Inflammatory macrophage (primary cell): Measurements from ENCODE around the gene PLCG1.
"Not testable (repeated sequence)": the region's sequence is repeated elsewhere in the genome, so short reads cannot be mapped to it uniquely, and the experiment has no call there.

Experiments
- DNase-seq, 2 donors: peaks; one replicate each; pipeline ENCODE4 v3.0.0-alpha.2; 2020 to 2022

The PLCG1 gene

DNA sequence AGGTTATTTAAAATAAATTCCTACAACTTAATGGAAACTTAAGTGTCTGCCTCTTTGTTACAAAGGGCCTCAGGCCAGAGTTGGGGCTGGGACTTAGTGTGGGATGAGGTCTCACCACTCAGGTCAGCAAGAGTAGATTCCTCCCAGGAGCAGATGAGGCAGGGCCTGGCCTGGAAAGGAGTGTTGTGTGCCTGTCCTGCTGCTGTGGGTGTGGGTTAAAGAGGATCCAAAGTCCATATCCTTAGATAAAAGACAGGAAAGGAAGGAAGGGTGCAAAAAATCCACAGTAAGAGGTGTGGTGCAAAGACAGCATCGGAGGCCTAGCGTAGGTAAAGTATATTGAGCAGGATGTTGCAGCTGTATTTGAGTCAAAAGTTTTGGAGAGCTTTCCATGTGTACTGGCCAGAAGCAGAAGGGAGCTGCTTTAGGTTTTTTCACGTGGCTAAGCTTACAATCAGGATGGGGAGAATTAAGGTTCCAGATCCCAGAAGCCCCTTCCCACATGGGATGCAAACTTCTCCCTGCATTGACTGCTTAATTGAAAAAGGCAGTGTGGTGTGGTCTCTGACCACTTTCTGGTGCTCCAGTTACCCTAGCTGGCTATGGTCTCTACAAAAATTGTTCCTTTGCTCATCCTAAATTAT is 12.8 kb upstream of the PLCG1 start:
- no peak for DNase-seq

GRCh38 chr20:41125530-41126457 is 11.5 kb upstream of the PLCG1 start:
- no peak for DNase-seq

GRCh38 chr20:41126719-41127118 is 10.6 kb upstream of the PLCG1 start:
- DNase-seq: no peak

- DNase-seq: not testable (repeated sequence)
Measured at GRCh38 chr20:41128317-41128716, 9.0 kb upstream of the PLCG1 start.

- no peak for DNase-seq
Measured at GRCh38 chr20:41131594-41132387, 5.6 kb upstream of the PLCG1 start.

GRCh38 chr20:41132388-41132775 is 5.0 kb upstream of the PLCG1 start:
- not testable (repeated sequence) for DNase-seq

DNA sequence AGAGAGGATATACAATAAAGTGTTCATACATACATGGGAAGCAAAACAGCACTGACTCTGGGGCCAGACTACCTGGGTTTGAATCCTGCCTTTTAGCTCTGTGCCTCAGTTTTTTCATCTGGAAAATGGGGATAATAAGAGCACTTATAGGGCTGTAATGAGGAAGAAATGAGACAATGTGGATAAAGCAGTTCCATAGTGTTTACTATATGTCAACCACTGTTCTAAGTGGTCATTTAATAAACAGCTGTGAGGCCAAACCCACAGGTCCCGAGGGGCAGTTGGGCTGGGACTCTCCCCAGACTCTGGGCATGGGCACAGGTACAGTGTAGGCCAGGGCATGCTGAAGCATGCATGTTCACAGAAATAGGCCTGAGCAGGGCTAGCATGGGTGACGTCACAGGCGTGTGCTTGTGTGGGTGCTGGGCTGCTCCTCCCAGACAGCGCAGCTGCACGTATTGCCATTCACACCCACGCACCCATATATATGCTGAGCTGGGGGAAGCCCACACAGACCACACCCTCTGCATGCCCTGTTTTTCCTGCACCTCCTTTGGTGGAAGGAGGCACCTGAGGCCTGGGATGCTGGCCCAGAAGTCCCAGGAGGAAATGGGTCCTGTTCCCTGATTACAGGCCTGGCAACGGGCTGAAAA is 3.5 kb upstream of the PLCG1 start:
- peak; percentile 44 to 86 for DNase-seq

GRCh38 chr20:41134362-41135186 is 2.8 kb upstream of the PLCG1 start:
- no peak for DNase-seq

GRCh38 chr20:41135187-41135887 is 2.0 kb upstream of the PLCG1 start:
- peak in 1 of 2 donors; percentile 11 for DNase-seq

DNA sequence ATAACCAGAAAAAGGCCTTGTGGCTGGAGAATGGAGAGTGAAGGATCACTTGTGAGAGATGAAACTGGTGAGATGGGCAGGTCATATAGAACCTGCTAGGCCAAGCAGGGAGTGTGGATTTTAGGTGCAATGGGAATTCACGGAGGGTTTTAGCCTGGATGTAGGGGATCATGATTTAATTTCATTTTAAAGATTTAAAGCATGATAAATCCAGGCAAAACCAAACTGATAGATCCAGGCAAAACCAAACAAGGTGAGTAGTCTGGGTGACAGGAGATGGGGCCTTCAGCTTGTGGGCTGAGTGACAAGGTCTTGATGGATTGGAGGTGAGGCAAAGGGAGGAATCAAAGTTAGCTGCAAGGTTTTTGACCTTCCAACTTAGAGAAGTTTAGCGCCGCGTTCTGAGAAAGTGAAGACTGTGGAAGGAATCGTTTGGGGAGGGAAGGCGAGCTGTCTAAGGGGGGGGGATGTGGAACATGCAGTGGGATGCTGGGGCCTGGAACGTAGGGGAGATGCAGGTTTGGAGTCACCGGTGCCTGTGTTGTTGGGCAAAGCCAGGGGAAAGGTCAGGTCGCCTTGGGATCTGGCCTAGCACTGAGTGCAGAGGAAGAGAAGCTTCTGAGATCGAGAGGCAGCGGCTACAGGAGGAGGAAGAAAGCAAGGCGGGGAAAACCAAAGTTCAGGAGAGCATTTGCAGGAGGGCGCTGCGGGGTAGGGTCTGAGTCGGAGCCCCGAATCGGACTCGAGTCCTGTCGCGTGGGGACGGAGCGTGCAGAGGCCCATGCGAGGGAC is 1.3 kb upstream of the PLCG1 start:
- peak in 1 of 2 donors; percentile 9 for DNase-seq

GRCh38 chr20:41137614-41138474 is 501 bp downstream of the PLCG1 start:
- DNase-seq: no peak

- DNase-seq: no peak
Measured at GRCh38 chr20:41138475-41139226, 1.3 kb downstream of the PLCG1 start.

GRCh38 chr20:41139227-41140093 is 2.1 kb downstream of the PLCG1 start:
- no peak for DNase-seq

GRCh38 chr20:41140226-41141133 is 3.1 kb downstream of the PLCG1 start:
- DNase-seq: no peak

DNA sequence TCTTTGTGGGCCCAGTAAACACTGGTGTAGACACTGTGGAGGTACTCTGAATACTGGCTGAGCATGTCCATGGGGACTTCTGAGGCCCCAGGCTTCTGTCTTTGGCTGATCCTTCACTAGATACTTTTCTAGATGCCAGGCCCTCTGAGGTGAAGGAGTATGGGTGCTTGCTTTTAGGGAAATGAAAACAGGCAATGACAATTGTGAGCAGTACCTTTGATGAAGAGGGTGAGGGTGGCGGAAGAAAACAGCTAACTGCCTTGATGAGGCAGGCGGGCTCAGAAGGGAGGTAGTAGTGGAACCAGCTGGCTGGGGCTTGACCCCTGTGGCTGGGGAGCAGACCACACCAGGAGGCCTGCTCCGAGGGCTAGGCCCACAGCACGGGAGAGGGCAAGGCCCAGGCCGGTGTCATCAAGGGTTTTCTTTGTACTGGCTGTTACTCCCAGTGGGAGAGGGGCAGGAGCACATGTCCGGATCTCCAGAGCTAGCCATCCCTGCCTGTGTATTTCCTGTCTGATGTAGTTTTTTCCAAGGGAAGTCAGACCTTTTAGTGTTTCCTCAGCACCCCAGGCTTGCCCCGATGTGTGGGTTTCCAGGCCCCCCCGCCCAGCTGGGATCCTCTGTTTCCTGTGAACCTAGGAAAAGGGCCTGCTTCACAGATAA is 3.9 kb downstream of the PLCG1 start:
- DNase-seq: no peak

DNA sequence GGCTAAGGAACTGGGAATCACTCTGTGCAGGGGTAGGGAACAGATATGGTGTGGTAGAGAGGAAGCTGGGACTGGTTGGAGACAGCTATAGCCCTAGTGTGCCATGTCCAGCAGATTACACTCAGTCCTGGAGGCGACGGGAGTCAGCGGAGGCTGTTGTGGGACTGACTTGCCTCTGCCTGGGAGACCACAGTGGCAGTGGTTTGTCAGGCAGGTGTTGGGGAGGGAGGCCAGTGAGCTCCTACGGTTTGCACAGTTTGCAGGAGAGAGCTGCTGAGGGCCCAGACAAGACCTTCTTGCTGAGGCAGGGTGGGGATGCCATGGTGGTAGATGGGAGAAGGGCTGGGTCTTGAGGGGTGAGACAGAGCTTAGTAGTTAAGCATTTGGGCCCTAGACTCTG is 4.9 kb downstream of the PLCG1 start:
- no peak for DNase-seq
